C4-2B (cell line): ENCODE results near the gene SELENOW.

ENCODE experiments used
- CTCF ChIP-seq: fragments of 450-650 bp; conservative IDR thresholded peaks from 2 replicates; pipeline ENCODE4 v1.5.1; 2017; ENCODE audit warnings: mild to moderate bottlenecking
- ZFX ChIP-seq: fragments of 450-650 bp; IDR thresholded peaks from 2 replicates; pipeline ENCODE4 v1.6.1; 2017

GRCh38 chr19:47740866-47741519 lies 37.5 kb upstream of the SELENOW start:
- TF ChIP-seq CTCF (no peak), ZFX (no peak)
